Measurements from ENCODE around the gene MFAP5. TPM values are rescaled to one million over a fixed set of nuclear protein-coding genes. Genes with fewer than 3 reads are reported as not detected.
A peak's percentile ranks its signal among the peaks of the same experiment; 100 is the strongest.

Gene MFAP5
- total and polyA plus RNA-seq, 2 donors (not counting 3 experiments of a cell fraction or from before 2014, with no cell fraction given), result 0.39 TPM; not detected in 1

GRCh38 chr12:8676651-8677050 lies 14.0 kb upstream of the MFAP5 start:
- intact Hi-C loops (cut with micrococcal nuclease), result no loop called here
- Histone ChIP-seq H3K27me3 (ENCODE audit: control insufficient read depth in 2 of 2, insufficient read depth in 2 of 2, low read length in 2 of 2) (no peaks in the 10 kb centered on the region), H3K79me2 (ENCODE audit: control insufficient read depth, insufficient read depth, low read length) (no peaks in the 10 kb centered on the region), H3K4me1 (ENCODE audit: control insufficient read depth, extremely low read depth, insufficient read depth, low read length) (peaks cover 37% of the 10 kb centered on the region), H3K9me1 (replicated peaks; ENCODE audit: control insufficient read depth, extremely low read depth, insufficient read depth, low read length) (no peaks in the 10 kb centered on the region), H3K27ac (ENCODE audit: insufficient read depth, low read depth, low read length) (peak overlapping the region; percentile 87), H2AFZ (ENCODE audit: low read depth, low read length) (peak overlapping the region; percentile 3), H3K9me3 (replicated peaks; ENCODE audit: control insufficient read depth, insufficient read depth, low read length) (no peaks in the 10 kb centered on the region), H4K20me1 (replicated peaks; ENCODE audit: control insufficient read depth, extremely low read depth, insufficient read depth, low read length) (no peaks in the 10 kb centered on the region), H3K9ac (replicated peaks; ENCODE audit: extremely low read depth, insufficient read depth, low read length) (peak overlapping the region; percentile 28), H3K4me2 (ENCODE audit: insufficient read depth, low read length) (peak overlapping the region; percentile 63), H3K4me3 (replicated peaks in 1 of 3; ENCODE audit: insufficient read depth in 1 of 3, low read depth in 1 of 3, low read length in 3 of 3) (no peak overlapping the region), H3K36me3 (ENCODE audit: control insufficient read depth in 2 of 2, extremely low read depth in 1 of 2, insufficient read depth in 2 of 2, low read length in 2 of 2) (no peaks in the 10 kb centered on the region)
- CTCF ChIA-PET, result interaction anchor here (0.6 to 5.0 kb wide), 12 partner anchors 11 to 373 kb away, joined by 3 to 58 read pairs (median 4); partner anchors contain the start of gene RIMKLB
- POLR2A ChIA-PET, result interaction anchor here (1.5 kb wide), 1 partner anchor 11 kb away, joined by 4 read pairs; no protein-coding TSS in a partner anchor
- DNase-seq (ENCODE audit: low read depth, low spot score), result peak; percentile 73
- dilution Hi-C loops (cut with MboI; ENCODE audit: extremely low pct_ligation_motif_present, low sequenced_read_pairs), result no loop called here
- TF ChIP-seq FOS (IDR thresholded peaks at IDR 0.05; ENCODE audit: borderline replicate concordance, insufficient read depth, low read length) (peak; percentile 60), POLR2AphosphoS5 (IDR thresholded peaks at IDR 0.05; ENCODE audit: insufficient read depth, low read depth, low read length) (peak; percentile 31), GATA2 (IDR thresholded peaks at IDR 0.05; ENCODE audit: insufficient read depth, insufficient read length, low read depth, low read length) (no peak), JUN (IDR thresholded peaks at IDR 0.05; ENCODE audit: borderline replicate concordance, insufficient read depth, insufficient read length, low read depth) (peak; percentile 33)
- peak; percentile 66 for FAIRE-seq
- no TSS peak for BruUV-seq (replicated peaks)

- Histone ChIP-seq H3K36me3 (ENCODE audit: control insufficient read depth in 2 of 2, extremely low read depth in 1 of 2, insufficient read depth in 2 of 2, low read length in 2 of 2) (no peaks in the 10 kb centered on the region), H3K79me2 (ENCODE audit: control insufficient read depth, insufficient read depth, low read length) (no peaks in the 10 kb centered on the region), H3K4me3 (replicated peaks in 1 of 3; ENCODE audit: insufficient read depth in 1 of 3, low read depth in 1 of 3, low read length in 3 of 3) (no peak overlapping the region), H3K27ac (ENCODE audit: insufficient read depth, low read depth, low read length) (peak overlapping the region; percentile 87), H3K27me3 (ENCODE audit: control insufficient read depth in 2 of 2, insufficient read depth in 2 of 2, low read length in 2 of 2) (no peaks in the 10 kb centered on the region), H3K9me1 (replicated peaks; ENCODE audit: control insufficient read depth, extremely low read depth, insufficient read depth, low read length) (no peaks in the 10 kb centered on the region), H3K4me1 (ENCODE audit: control insufficient read depth, extremely low read depth, insufficient read depth, low read length) (peaks cover 27% of the 10 kb centered on the region), H2AFZ (ENCODE audit: low read depth, low read length) (peak overlapping the region; percentile 46), H3K4me2 (ENCODE audit: insufficient read depth, low read length) (peak overlapping the region; percentile 46), H3K9ac (replicated peaks; ENCODE audit: extremely low read depth, insufficient read depth, low read length) (peak overlapping the region; percentile 66), H4K20me1 (replicated peaks; ENCODE audit: control insufficient read depth, extremely low read depth, insufficient read depth, low read length) (no peaks in the 10 kb centered on the region), H3K9me3 (replicated peaks; ENCODE audit: control insufficient read depth, insufficient read depth, low read length) (no peaks in the 10 kb centered on the region)
- TF ChIP-seq POLR2A (IDR thresholded peaks at IDR 0.05; ENCODE audit: low read depth, low read length), result no peak
- no peak for TF ChIP-seq CTCF (IDR thresholded peaks at IDR 0.05; ENCODE audit: extremely low read depth in 1 of 2, insufficient read depth in 1 of 2, low read depth in 1 of 2, low read length in 2 of 2)
- no peak for TF ChIP-seq GATA2 (IDR thresholded peaks at IDR 0.05; ENCODE audit: insufficient read depth, insufficient read length, low read depth, low read length)
- no peak for TF ChIP-seq EZH2 (IDR thresholded peaks at IDR 0.05; ENCODE audit: borderline replicate concordance, low read depth, low read length, severe bottlenecking)
- TF ChIP-seq FOS (IDR thresholded peaks at IDR 0.05; ENCODE audit: borderline replicate concordance, insufficient read depth, low read length), result no peak
- TF ChIP-seq POLR2AphosphoS5 (IDR thresholded peaks at IDR 0.05; ENCODE audit: insufficient read depth, low read depth, low read length), result no peak
- no peak for TF ChIP-seq JUN (IDR thresholded peaks at IDR 0.05; ENCODE audit: borderline replicate concordance, insufficient read depth, insufficient read length, low read depth)
- TF ChIP-seq MYC (IDR thresholded peaks at IDR 0.05; ENCODE audit: low read depth, low read length), result no peak
- no peak for TF ChIP-seq MAX (IDR thresholded peaks at IDR 0.05; ENCODE audit: insufficient read depth, insufficient read length)
- ChIA-PET POLR2A (interaction anchor here (1.5 kb wide), 1 partner anchor 12 kb away, joined by 4 read pairs; no protein-coding TSS in a partner anchor), CTCF (interaction anchor here (1.6 to 5.0 kb wide), 5 partner anchors 14 to 374 kb away, joined by 3 to 58 read pairs (median 17); no protein-coding TSS in a partner anchor)
- BruUV-seq (replicated peaks), result no TSS peak
- dilution Hi-C loops (cut with MboI; ENCODE audit: extremely low pct_ligation_motif_present, low sequenced_read_pairs), result no loop called here
- intact Hi-C loops (cut with micrococcal nuclease), result no loop called here
- DNase-seq (ENCODE audit: low read depth, low spot score) (peak; percentile 51), FAIRE-seq (peak; percentile 18)
Observed at GRCh38 chr12:8675591-8676036, 13.0 kb upstream of the MFAP5 start.

Measured in endothelial cell of umbilical vein (primary cell).